Gastrocnemius medialis (tissue), 4 donors: Measurements from ENCODE around the gene OSM.

Source experiments
- CTCF ChIP-seq, 5 experiments: fragments of 450-650 bp in 3 of 5; fragments of 200-600 bp in 2 of 5; sonication (generic) in 2 of 5; IDR thresholded peaks in 4 of 5; conservative IDR thresholded peaks in 1 of 5; 1 replicate in 4 of 5; 2 replicates in 1 of 5; pipeline ENCODE4 v1.5.1; 2016 to 2019; ENCODE audit warnings: antibody characterized with exemption in 5 of 5, mild to moderate bottlenecking in 3 of 5, moderate library complexity in 3 of 5
- POLR2A ChIP-seq, 2 donors: fragments of 450-650 bp; IDR thresholded peaks; one replicate each; pipeline ENCODE4 v1.6.1; 2017; ENCODE audit warnings: antibody characterized with exemption in 2 of 2, mild to moderate bottlenecking in 2 of 2, moderate library complexity in 2 of 2

- no peak for TF ChIP-seq CTCF (IDR thresholded peaks at IDR 0.05 in 4 of 5, conservative IDR thresholded peaks at IDR 0.05 in 1 of 5)
- TF ChIP-seq POLR2A (IDR thresholded peaks at IDR 0.05) = no peak
These were observed 6.3 kb upstream of the OSM start for GRCh38 chr22:30272781-30273601.
